GM18951 (cell line): ENCODE results near the gene GPA33.

Experiments used
- POLR2A ChIP-seq: IDR thresholded peaks from 4 replicates; pipeline ENCODE4 v1.6.1; 2011; ENCODE audit warnings: mild to moderate bottlenecking; ENCODE audit not compliant: insufficient read length, insufficient read depth; ENCODE audit errors: extremely low read depth
- in situ Hi-C: fragments of 300-500 bp; cut with MboI; formaldehyde crosslinking; loops from one replicate; pipeline ENCODE4 v1.12.0; 2022; ENCODE audit warnings: low sequenced_read_pairs, mixed read lengths, inconsistent platforms; ENCODE audit not compliant: unreplicated experiment

The GPA33 gene

GRCh38 chr1:167067904-167068303 lies 22.3 kb downstream of the GPA33 start:
- in situ Hi-C loops = loop anchor here (10.0 kb wide), 2 partner anchors 377 to 467 kb away; no protein-coding TSS in a partner anchor
- TF ChIP-seq POLR2A = no peak

- no peak for TF ChIP-seq POLR2A
- in situ Hi-C loops = loop anchor here (10.0 kb wide), 2 partner anchors 378 to 468 kb away; no protein-coding TSS in a partner anchor
These were observed 23.6 kb downstream of the GPA33 start for GRCh38 chr1:167066333-167067122.

- no peak for TF ChIP-seq POLR2A
- in situ Hi-C loops = loop anchor here (10.0 kb wide), 2 partner anchors 379 to 469 kb away; no protein-coding TSS in a partner anchor
These were observed 24.7 kb downstream of the GPA33 start for GRCh38 chr1:167065471-167065870.

GRCh38 chr1:167064621-167065020 lies 25.6 kb downstream of the GPA33 start:
- no peak for TF ChIP-seq POLR2A
- in situ Hi-C loops = loop anchor here (10.0 kb wide), 2 partner anchors 380 to 470 kb away; no protein-coding TSS in a partner anchor

GRCh38 chr1:167061073-167061464 lies 29.1 kb downstream of the GPA33 start:
- in situ Hi-C loops = loop anchor here (10.0 kb wide), 2 partner anchors 384 to 474 kb away; no protein-coding TSS in a partner anchor
- no peak for TF ChIP-seq POLR2A

GRCh38 chr1:167060141-167061072 lies 29.8 kb downstream of the GPA33 start:
- in situ Hi-C loops = loop anchor here (10.0 kb wide), 2 partner anchors 384 to 474 kb away; no protein-coding TSS in a partner anchor

GRCh38 chr1:167059809-167060107 lies 30.4 kb downstream of the GPA33 start:
- in situ Hi-C loops = loop anchor here (10.0 kb wide), 2 partner anchors 385 to 475 kb away; no protein-coding TSS in a partner anchor
- TF ChIP-seq POLR2A = no peak

More at GRCh38 chr1:167060141-167061072, 29.8 kb downstream of the GPA33 start:
- TF ChIP-seq POLR2A = no peak

GRCh38 chr1:167059045-167059808 lies 30.9 kb downstream of the GPA33 start:
- no peak for TF ChIP-seq POLR2A
- in situ Hi-C loops = no loop called here

- in situ Hi-C loops = no loop called here
- no peak for TF ChIP-seq POLR2A
These were observed 32.9 kb downstream of the GPA33 start for GRCh38 chr1:167057241-167057688.

- in situ Hi-C loops = no loop called here
- TF ChIP-seq POLR2A = no peak
These were observed 33.5 kb downstream of the GPA33 start for GRCh38 chr1:167056529-167057231.

- in situ Hi-C loops = no loop called here
- TF ChIP-seq POLR2A = no peak
These were observed 35.1 kb downstream of the GPA33 start for GRCh38 chr1:167054946-167055630.

GRCh38 chr1:167054531-167054930 lies 35.6 kb downstream of the GPA33 start:
- in situ Hi-C loops = no loop called here

GRCh38 chr1:167052389-167052788 lies 37.8 kb downstream of the GPA33 start:
- no peak for TF ChIP-seq POLR2A
- in situ Hi-C loops = no loop called here

More at GRCh38 chr1:167054531-167054930, 35.6 kb downstream of the GPA33 start:
- TF ChIP-seq POLR2A = no peak
